ENCODE results near the gene ZFYVE16. TPM values are rescaled to one million over a fixed set of nuclear protein-coding genes. Genes with fewer than 3 reads are reported as not detected.
A peak's percentile ranks its signal among the peaks of the same experiment; 100 is the strongest.

Gene ZFYVE16
- total and polyA plus RNA-seq, 2 of the 13 experiments (the other 11 are each of a cell fraction or from before 2014, with no cell fraction given), result 9.3 to 33.3 TPM

DNA sequence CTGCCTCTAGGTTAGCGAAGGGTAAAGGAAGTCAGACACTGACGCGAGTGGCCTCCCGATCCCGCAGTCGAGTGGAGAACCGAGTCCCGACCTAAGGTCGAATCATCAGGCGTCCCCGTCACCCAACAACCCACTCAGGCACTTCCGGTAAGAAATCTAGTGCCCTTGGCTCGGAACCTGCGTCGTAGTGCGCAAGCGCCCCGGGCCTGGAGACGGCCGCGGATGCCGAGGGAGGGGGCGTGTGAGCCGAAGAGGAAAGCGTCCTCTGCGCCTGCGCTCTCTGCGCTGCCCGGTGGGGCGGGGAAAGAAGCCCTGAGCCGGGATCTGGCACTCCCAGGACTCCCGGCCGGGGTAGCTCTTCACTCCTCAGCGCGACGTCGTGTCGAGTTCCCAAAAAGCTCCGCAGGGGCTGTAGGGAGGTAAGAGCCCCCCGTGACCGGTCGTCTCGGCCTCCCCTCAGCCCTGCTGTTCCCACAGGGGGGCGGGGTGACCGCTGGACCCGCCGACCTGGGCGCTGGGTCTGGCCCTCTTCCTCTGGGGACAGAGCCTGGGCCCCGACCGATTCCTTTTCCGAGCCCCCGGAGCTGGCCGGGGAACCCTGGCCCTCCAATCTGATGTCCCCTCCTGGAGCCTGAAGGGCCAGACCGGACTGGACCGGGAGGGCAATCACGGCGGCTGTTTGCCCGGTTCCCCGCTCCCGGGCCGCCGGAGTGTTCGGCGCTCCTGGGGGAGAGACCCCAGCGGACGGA, at the start of gene ZFYVE16 (continued):
- TF ChIP-seq, protein P1, sequence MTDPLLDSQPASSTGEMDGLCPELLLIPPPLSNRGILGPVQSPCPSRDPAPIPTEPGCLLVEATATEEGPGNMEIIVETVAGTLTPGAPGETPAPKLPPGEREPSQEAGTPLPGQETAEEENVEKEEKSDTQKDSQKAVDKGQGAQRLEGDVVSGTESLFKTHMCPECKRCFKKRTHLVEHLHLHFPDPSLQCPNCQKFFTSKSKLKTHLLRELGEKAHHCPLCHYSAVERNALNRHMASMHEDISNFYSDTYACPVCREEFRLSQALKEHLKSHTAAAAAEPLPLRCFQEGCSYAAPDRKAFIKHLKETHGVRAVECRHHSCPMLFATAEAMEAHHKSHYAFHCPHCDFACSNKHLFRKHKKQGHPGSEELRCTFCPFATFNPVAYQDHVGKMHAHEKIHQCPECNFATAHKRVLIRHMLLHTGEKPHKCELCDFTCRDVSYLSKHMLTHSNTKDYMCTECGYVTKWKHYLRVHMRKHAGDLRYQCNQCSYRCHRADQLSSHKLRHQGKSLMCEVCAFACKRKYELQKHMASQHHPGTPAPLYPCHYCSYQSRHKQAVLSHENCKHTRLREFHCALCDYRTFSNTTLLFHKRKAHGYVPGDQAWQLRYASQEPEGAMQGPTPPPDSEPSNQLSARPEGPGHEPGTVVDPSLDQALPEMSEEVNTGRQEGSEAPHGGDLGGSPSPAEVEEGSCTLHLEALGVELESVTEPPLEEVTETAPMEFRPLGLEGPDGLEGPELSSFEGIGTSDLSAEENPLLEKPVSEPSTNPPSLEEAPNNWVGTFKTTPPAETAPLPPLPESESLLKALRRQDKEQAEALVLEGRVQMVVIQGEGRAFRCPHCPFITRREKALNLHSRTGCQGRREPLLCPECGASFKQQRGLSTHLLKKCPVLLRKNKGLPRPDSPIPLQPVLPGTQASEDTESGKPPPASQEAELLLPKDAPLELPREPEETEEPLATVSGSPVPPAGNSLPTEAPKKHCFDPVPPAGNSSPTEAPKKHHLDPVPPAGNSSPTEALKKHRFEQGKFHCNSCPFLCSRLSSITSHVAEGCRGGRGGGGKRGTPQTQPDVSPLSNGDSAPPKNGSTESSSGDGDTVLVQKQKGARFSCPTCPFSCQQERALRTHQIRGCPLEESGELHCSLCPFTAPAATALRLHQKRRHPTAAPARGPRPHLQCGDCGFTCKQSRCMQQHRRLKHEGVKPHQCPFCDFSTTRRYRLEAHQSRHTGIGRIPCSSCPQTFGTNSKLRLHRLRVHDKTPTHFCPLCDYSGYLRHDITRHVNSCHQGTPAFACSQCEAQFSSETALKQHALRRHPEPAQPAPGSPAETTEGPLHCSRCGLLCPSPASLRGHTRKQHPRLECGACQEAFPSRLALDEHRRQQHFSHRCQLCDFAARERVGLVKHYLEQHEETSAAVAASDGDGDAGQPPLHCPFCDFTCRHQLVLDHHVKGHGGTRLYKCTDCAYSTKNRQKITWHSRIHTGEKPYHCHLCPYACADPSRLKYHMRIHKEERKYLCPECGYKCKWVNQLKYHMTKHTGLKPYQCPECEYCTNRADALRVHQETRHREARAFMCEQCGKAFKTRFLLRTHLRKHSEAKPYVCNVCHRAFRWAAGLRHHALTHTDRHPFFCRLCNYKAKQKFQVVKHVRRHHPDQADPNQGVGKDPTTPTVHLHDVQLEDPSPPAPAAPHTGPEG (CRISPR knock-in tag; IDR thresholded peaks at IDR 0.05), result no peak
- TF ChIP-seq GATAD2A (CRISPR knock-in tag; IDR thresholded peaks at IDR 0.05) (peak; percentile 78; the same call in 1 of the 2 replicates), NFE2 (CRISPR knock-in tag; IDR thresholded peaks at IDR 0.05) (no peak), ZNF230 (CRISPR knock-in tag; IDR thresholded peaks at IDR 0.05) (0 out of 2 replicates have a peak, but pooled peaks have one; percentile 47), TEAD3 (CRISPR knock-in tag; optimal IDR thresholded peaks at IDR 0.05; ENCODE audit: borderline replicate concordance) (peak; percentile 66), RFX1 (IDR thresholded peaks at IDR 0.05) (no peak), NCOR1 (IDR thresholded peaks at IDR 0.05; ENCODE audit: borderline replicate concordance, low read length) (no peak), HNF4A (CRISPR knock-in tag; IDR thresholded peaks at IDR 0.05) (no peak; the same call in 1 of the 2 replicates), SNRNP70 (IDR thresholded peaks at IDR 0.05; ENCODE audit: low read depth, low read length) (no peak), ONECUT2 (CRISPR knock-in tag; IDR thresholded peaks at IDR 0.05) (no peak)
- TF ChIP-seq, protein P2, sequence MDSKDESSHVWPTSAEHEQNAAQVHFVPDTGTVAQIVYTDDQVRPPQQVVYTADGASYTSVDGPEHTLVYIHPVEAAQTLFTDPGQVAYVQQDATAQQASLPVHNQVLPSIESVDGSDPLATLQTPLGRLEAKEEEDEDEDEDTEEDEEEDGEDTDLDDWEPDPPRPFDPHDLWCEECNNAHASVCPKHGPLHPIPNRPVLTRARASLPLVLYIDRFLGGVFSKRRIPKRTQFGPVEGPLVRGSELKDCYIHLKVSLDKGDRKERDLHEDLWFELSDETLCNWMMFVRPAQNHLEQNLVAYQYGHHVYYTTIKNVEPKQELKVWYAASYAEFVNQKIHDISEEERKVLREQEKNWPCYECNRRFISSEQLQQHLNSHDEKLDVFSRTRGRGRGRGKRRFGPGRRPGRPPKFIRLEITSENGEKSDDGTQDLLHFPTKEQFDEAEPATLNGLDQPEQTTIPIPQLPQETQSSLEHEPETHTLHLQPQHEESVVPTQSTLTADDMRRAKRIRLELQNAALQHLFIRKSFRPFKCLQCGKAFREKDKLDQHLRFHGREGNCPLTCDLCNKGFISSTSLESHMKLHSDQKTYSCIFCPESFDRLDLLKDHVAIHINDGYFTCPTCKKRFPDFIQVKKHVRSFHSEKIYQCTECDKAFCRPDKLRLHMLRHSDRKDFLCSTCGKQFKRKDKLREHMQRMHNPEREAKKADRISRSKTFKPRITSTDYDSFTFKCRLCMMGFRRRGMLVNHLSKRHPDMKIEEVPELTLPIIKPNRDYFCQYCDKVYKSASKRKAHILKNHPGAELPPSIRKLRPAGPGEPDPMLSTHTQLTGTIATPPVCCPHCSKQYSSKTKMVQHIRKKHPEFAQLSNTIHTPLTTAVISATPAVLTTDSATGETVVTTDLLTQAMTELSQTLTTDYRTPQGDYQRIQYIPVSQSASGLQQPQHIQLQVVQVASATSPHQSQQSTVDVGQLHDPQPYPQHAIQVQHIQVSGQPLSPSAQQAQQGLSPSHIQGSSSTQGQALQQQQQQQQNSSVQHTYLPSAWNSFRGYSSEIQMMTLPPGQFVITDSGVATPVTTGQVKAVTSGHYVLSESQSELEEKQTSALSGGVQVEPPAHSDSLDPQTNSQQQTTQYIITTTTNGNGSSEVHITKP (CRISPR knock-in tag; IDR thresholded peaks at IDR 0.05; ENCODE audit: low read depth), result no peak
- TF ChIP-seq, protein P3, sequence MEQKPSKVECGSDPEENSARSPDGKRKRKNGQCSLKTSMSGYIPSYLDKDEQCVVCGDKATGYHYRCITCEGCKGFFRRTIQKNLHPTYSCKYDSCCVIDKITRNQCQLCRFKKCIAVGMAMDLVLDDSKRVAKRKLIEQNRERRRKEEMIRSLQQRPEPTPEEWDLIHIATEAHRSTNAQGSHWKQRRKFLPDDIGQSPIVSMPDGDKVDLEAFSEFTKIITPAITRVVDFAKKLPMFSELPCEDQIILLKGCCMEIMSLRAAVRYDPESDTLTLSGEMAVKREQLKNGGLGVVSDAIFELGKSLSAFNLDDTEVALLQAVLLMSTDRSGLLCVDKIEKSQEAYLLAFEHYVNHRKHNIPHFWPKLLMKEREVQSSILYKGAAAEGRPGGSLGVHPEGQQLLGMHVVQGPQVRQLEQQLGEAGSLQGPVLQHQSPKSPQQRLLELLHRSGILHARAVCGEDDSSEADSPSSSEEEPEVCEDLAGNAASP (CRISPR knock-in tag; IDR thresholded peaks at IDR 0.05; ENCODE audit: borderline replicate concordance), result peak; percentile 39; the same call in 1 of the 2 replicates
- TF ChIP-seq, protein P4, sequence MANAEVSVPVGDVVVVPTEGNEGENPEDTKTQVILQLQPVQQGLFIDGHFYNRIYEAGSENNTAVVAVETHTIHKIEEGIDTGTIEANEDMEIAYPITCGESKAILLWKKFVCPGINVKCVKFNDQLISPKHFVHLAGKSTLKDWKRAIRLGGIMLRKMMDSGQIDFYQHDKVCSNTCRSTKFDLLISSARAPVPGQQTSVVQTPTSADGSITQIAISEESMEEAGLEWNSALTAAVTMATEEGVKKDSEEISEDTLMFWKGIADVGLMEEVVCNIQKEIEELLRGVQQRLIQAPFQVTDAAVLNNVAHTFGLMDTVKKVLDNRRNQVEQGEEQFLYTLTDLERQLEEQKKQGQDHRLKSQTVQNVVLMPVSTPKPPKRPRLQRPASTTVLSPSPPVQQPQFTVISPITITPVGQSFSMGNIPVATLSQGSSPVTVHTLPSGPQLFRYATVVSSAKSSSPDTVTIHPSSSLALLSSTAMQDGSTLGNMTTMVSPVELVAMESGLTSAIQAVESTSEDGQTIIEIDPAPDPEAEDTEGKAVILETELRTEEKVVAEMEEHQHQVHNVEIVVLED (CRISPR knock-in tag; IDR thresholded peaks at IDR 0.05; ENCODE audit: borderline replicate concordance), result peak; percentile 20; the same call in 1 of the 2 replicates
- TF ChIP-seq, protein P5, sequence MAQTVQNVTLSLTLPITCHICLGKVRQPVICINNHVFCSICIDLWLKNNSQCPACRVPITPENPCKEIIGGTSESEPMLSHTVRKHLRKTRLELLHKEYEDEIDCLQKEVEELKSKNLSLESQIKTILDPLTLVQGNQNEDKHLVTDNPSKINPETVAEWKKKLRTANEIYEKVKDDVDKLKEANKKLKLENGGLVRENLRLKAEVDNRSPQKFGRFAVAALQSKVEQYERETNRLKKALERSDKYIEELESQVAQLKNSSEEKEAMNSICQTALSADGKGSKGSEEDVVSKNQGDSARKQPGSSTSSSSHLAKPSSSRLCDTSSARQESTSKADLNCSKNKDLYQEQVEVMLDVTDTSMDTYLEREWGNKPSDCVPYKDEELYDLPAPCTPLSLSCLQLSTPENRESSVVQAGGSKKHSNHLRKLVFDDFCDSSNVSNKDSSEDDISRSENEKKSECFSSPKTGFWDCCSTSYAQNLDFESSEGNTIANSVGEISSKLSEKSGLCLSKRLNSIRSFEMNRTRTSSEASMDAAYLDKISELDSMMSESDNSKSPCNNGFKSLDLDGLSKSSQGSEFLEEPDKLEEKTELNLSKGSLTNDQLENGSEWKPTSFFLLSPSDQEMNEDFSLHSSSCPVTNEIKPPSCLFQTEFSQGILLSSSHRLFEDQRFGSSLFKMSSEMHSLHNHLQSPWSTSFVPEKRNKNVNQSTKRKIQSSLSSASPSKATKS (CRISPR knock-in tag; IDR thresholded peaks at IDR 0.05), result peak; percentile 50; the same call in 1 of the 2 replicates
